Ishikawa (cell line): ENCODE measurements around the gene FBXO21.

ENCODE experiments used
- CEBPB ChIP-seq: IDR thresholded peaks from 2 replicates; pipeline ENCODE4 v1.6.1; 2012
- CREB1 ChIP-seq: IDR thresholded peaks from 2 replicates; pipeline ENCODE4 v1.6.1; 2012; ENCODE audit warnings: low read depth
- EGR1 ChIP-seq: IDR thresholded peaks from 2 replicates; pipeline ENCODE4 v1.6.1; 2012
- EP300 ChIP-seq: IDR thresholded peaks from 2 replicates; pipeline ENCODE4 v1.6.1; 2012; ENCODE audit warnings: borderline replicate concordance
- FOXM1 ChIP-seq: IDR thresholded peaks from 2 replicates; pipeline ENCODE4 v1.6.1; 2012; ENCODE audit warnings: low read depth, borderline replicate concordance
- NFIC ChIP-seq: IDR thresholded peaks from 2 replicates; pipeline ENCODE4 v1.6.1; 2012
- RAD21 ChIP-seq: IDR thresholded peaks from 2 replicates; pipeline ENCODE4 v1.6.1; 2012; ENCODE audit warnings: low read depth
- TAF1 ChIP-seq: IDR thresholded peaks from 2 replicates; pipeline ENCODE4 v1.6.1; 2012; ENCODE audit warnings: low read depth, mild to moderate bottlenecking
- TCF12 ChIP-seq: IDR thresholded peaks from 2 replicates; pipeline ENCODE4 v1.6.1; 2012; ENCODE audit warnings: low read depth
- TEAD4 ChIP-seq: IDR thresholded peaks from 2 replicates; pipeline ENCODE4 v1.6.1; 2012
- YY1 ChIP-seq: IDR thresholded peaks from 2 replicates; pipeline ENCODE4 v1.6.1; 2012; ENCODE audit warnings: low read depth
- ZBTB7A ChIP-seq: IDR thresholded peaks from 2 replicates; pipeline ENCODE4 v1.6.1; 2012; ENCODE audit warnings: low read depth
- TF ChIP-seq, protein P1 (sequence below): IDR thresholded peaks from 2 replicates; pipeline ENCODE4 v1.6.1; 2012
- TF ChIP-seq, protein P2 (sequence below): IDR thresholded peaks from 2 replicates; pipeline ENCODE4 v1.6.1; 2012; ENCODE audit warnings: low read depth, mild to moderate bottlenecking
- TF ChIP-seq, protein P3 (sequence below): IDR thresholded peaks from 2 replicates; pipeline ENCODE4 v1.6.1; 2012

FBXO21 gene

DNA sequence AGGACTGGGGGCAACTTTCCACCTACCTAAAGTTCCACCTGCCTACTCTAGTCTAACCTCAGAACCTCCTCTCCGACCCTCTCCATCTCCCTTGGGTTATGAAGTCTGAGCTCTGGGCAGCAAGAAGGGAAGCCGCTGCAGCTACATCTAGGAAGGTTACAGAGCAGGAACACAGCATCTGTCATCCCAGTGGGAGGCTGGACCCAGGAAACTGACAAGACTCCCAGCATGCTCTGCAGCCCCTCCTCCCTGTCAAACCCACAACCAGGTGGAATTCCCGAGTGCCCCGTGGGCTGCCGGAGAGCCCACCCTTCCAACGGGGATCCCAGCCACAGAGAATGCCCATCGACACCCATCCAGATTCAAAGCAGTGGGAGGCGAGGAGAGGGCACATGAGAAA lies 93.1 kb downstream of the FBXO21 start:
- TF ChIP-seq ZBTB7A (0 out of 2 replicates have a peak, but pooled peaks have one; percentile 36), TCF12 (no peak)

DNA sequence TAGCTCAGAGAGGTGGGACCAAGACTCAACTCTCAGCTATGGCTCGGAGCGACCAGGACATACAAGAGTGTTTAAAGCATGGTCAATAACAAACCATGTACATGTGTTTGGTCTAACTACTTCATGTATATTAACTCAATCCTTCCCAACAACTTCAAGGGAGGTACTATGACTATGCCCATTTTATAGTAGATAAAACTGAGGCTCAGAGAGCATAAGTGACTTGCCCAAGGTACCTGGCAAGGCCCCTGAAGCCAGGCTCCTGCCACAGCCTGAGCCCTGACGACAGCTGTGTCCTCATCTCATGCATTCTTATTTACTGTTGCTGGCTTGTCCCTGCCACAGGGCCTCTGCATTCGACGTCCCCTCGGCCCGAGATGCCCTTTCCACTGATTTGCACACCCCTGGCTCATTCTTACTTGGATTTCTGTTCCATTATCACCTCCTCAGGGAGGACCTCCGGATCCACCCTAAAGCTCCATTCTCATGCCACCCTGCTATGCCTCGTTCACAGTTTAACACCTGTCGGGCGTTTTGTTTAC lies 93.7 kb downstream of the FBXO21 start:
- TF ChIP-seq YY1 (no peak), ZBTB7A (no peak), CREB1 (no peak), TCF12 (no peak), RAD21 (no peak)
- TF ChIP-seq, protein P1, sequence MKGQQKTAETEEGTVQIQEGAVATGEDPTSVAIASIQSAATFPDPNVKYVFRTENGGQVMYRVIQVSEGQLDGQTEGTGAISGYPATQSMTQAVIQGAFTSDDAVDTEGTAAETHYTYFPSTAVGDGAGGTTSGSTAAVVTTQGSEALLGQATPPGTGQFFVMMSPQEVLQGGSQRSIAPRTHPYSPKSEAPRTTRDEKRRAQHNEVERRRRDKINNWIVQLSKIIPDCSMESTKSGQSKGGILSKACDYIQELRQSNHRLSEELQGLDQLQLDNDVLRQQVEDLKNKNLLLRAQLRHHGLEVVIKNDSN: no peak

DNA sequence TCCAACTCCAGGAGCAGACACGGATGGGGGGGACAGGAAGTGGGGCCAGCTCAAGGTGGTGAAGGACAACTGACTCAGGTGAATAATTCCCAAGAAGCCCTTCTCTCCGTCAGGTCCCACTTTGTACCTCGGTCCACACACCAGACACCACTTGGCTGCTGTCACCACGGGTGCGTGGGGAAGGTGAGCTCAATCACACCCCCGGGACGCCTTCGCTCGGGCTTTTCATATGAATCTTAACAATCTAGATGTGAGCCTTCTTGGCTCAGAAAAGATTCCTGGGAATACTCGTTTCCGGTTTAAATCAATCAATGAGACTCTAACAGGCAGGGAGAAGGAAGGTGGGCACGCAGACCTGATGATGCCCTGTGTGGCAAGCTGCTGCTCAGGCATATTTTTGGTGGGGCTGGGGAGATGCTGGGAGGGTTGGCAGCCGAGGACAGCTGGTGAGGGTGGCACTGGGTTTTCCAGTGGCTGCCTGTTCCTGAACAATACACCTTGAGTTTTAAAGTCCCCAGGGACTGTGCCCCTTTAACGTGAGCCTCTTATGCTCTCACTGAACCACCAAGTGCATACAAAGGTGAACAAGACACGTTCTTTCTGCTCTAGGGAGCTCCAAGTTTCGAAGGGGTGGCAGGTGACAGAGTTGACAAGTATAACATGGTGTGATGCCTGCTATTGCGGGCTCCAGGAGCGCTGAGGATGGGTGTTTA lies 96.2 kb downstream of the FBXO21 start:
- TF ChIP-seq, protein P1: no peak
- TF ChIP-seq ZBTB7A (no peak), EP300 (no peak), CEBPB (no peak), RAD21 (no peak)
- TF ChIP-seq, protein P2, sequence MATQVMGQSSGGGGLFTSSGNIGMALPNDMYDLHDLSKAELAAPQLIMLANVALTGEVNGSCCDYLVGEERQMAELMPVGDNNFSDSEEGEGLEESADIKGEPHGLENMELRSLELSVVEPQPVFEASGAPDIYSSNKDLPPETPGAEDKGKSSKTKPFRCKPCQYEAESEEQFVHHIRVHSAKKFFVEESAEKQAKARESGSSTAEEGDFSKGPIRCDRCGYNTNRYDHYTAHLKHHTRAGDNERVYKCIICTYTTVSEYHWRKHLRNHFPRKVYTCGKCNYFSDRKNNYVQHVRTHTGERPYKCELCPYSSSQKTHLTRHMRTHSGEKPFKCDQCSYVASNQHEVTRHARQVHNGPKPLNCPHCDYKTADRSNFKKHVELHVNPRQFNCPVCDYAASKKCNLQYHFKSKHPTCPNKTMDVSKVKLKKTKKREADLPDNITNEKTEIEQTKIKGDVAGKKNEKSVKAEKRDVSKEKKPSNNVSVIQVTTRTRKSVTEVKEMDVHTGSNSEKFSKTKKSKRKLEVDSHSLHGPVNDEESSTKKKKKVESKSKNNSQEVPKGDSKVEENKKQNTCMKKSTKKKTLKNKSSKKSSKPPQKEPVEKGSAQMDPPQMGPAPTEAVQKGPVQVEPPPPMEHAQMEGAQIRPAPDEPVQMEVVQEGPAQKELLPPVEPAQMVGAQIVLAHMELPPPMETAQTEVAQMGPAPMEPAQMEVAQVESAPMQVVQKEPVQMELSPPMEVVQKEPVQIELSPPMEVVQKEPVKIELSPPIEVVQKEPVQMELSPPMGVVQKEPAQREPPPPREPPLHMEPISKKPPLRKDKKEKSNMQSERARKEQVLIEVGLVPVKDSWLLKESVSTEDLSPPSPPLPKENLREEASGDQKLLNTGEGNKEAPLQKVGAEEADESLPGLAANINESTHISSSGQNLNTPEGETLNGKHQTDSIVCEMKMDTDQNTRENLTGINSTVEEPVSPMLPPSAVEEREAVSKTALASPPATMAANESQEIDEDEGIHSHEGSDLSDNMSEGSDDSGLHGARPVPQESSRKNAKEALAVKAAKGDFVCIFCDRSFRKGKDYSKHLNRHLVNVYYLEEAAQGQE: no peak

DNA sequence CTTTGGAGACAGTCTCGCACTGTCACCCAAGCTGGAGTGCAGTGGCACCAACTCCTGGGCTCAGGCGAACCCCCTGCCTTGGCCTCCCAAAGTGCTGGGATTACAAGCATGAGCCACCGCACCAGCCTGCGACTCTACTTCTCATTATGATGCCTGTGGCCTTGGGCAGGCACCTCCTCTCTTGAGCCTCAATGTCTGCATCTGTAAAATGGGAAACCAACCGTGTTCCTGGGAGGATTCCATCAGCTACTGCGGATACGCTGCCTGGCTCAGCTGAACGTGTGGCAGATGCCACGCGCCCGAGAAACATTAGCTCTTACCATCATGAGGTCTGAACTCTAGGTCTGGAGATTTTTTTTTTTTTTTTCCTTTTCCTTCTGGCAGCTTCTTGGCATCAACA lies 96.8 kb downstream of the FBXO21 start:
- TF ChIP-seq TCF12: no peak
- TF ChIP-seq EP300: no peak
- TF ChIP-seq NFIC: no peak
- TF ChIP-seq RAD21: no peak
- TF ChIP-seq, protein P2: no peak

DNA sequence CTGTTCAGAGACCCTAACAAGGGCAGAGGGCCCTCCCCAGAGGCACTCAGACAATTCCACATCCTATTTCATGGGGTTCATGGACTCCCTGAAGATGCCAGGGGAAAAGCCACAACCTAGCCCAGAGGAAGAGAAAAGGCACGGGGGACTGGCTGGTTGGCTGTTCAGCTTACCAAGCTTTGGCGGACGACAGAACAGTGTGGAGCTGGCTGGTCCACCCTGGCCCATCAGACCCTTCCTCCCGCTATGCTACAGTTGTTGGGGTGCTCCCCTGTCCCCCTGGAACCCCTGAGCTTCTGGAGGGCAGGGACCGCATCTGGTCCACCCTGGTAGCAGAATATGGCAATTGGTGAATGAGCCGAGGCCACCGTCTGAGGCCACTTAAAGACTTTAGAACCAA lies 97.4 kb downstream of the FBXO21 start:
- TF ChIP-seq, protein P3, sequence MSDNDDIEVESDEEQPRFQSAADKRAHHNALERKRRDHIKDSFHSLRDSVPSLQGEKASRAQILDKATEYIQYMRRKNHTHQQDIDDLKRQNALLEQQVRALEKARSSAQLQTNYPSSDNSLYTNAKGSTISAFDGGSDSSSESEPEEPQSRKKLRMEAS: no peak
- TF ChIP-seq YY1 (no peak), TAF1 (no peak), TEAD4 (no peak), RAD21 (no peak), EGR1 (no peak), NFIC (no peak), FOXM1 (no peak), EP300 (no peak), CREB1 (no peak), ZBTB7A (no peak), TCF12 (no peak)
- TF ChIP-seq, protein P2: no peak
- TF ChIP-seq, protein P1: no peak
